Vagina (tissue), 2 donors: ENCODE measurements around the gene RRP8. TPM values are rescaled to one million over a fixed set of nuclear protein-coding genes. Genes with fewer than 3 reads are reported as not detected.

Experiments
- DNase-seq, 2 donors: peaks; one replicate each; pipeline ENCODE4 v3.0.0-alpha.2; 2017; ENCODE audit errors: extremely low spot score in 2 of 2
- H3K27ac ChIP-seq: fragments of 200-600 bp; sonication (generic); one replicate; pipeline ENCODE4 v1.5.1; 2019
- H3K27me3 ChIP-seq: fragments of 200-600 bp; sonication (generic); one replicate; pipeline ENCODE4 v1.5.1; 2019
- H3K36me3 ChIP-seq, 2 donors: fragments of 200-600 bp; sonication (generic); one replicate each; pipeline ENCODE4 v1.5.1; 2017 to 2019
- H3K4me1 ChIP-seq: fragments of 200-600 bp; sonication (generic); one replicate; pipeline ENCODE4 v1.5.1; 2019
- H3K4me3 ChIP-seq, 2 donors: fragments of 200-600 bp; sonication (generic); 1 replicate in 1 of 2; 2 replicates in 1 of 2; pipeline ENCODE4 v1.5.1; 2016 to 2019
- H3K9me3 ChIP-seq: fragments of 200-600 bp; sonication (generic); one replicate; pipeline ENCODE4 v1.5.1; 2019
- CTCF ChIP-seq, 3 experiments: fragments of 450-650 bp in 2 of 3; fragments of 200-600 bp in 1 of 3; sonication (generic) in 1 of 3; IDR thresholded peaks; one replicate each; pipeline ENCODE4 v1.5.1; 2017 to 2019; ENCODE audit warnings: antibody characterized with exemption in 3 of 3, mild to moderate bottlenecking in 2 of 3, moderate library complexity in 2 of 3
- POLR2A ChIP-seq, 2 donors: fragments of 450-650 bp; IDR thresholded peaks; one replicate each; pipeline ENCODE4 v1.6.1; 2017; ENCODE audit warnings: antibody characterized with exemption in 2 of 2, mild to moderate bottlenecking in 2 of 2, moderate library complexity in 2 of 2
- POLR2AphosphoS5 ChIP-seq, 2 donors: sonication (generic); formaldehyde crosslinking; IDR thresholded peaks; one replicate each; pipeline ENCODE4 v1.9.0; 2017; ENCODE audit warnings: antibody characterized with exemption in 2 of 2, mild to moderate bottlenecking in 2 of 2, low read depth in 1 of 2; ENCODE audit not compliant: insufficient read depth in 1 of 2
- intact Hi-C: fragments of 100-400 bp; cut with DNase I; formaldehyde crosslinking; loops from one replicate; pipeline ENCODE4 v1.15.1; 2023
- total RNA-seq: library from RNA; depleted of rRNA; stranded (reverse); fragments of >200 nt; gene quantifications from one replicate; pipeline ENCODE4 v1.2.3, GENCODE V29; 2016

Gene RRP8
- total RNA-seq, 1 donor from 2014 or later = 10.3 TPM

GRCh38 chr11:6632116-6633073 lies 29.0 kb upstream of the RRP8 start:
- intact Hi-C loops = no loop called here
- TF ChIP-seq POLR2A (IDR thresholded peaks at IDR 0.05) = no peak
- TF ChIP-seq POLR2AphosphoS5 (IDR thresholded peaks at IDR 0.05; ENCODE audit: insufficient read depth in 1 of 2, low read depth in 1 of 2) = no peak
- no peak for TF ChIP-seq CTCF (IDR thresholded peaks at IDR 0.05)
- no peaks in the 10 kb centered on the region for H3K9me3 ChIP-seq
- no peak overlapping the region for H3K4me3 ChIP-seq
- H3K27me3 ChIP-seq = no peaks in the 10 kb centered on the region
- H3K4me1 ChIP-seq = peaks cover 24% of the 10 kb centered on the region
- DNase-seq = no peak
- peaks cover 0 to 33% of the 10 kb centered on the region in 2 donors for H3K36me3 ChIP-seq
- H3K27ac ChIP-seq = no peak overlapping the region

- H3K9me3 ChIP-seq = no peaks in the 10 kb centered on the region
- TF ChIP-seq POLR2AphosphoS5 (IDR thresholded peaks at IDR 0.05; ENCODE audit: insufficient read depth in 1 of 2, low read depth in 1 of 2) (no peak), CTCF (IDR thresholded peaks at IDR 0.05) (no peak), POLR2A (IDR thresholded peaks at IDR 0.05) (no peak)
- peaks cover 0 to 42% of the 10 kb centered on the region in 2 donors for H3K36me3 ChIP-seq
- peaks cover 18% of the 10 kb centered on the region for H3K4me1 ChIP-seq
- intact Hi-C loops = no loop called here
- no peaks in the 10 kb centered on the region for H3K27me3 ChIP-seq
- DNase-seq = no peak
- no peak overlapping the region for H3K4me3 ChIP-seq
- no peak overlapping the region for H3K27ac ChIP-seq
These were observed 28.0 kb upstream of the RRP8 start for GRCh38 chr11:6631361-6631890.

GRCh38 chr11:6630632-6631291 lies 27.3 kb upstream of the RRP8 start:
- peaks cover 0 to 48% of the 10 kb centered on the region in 2 donors for H3K36me3 ChIP-seq
- intact Hi-C loops = no loop called here
- no peak for DNase-seq
- TF ChIP-seq POLR2A (IDR thresholded peaks at IDR 0.05) (no peak), POLR2AphosphoS5 (IDR thresholded peaks at IDR 0.05; ENCODE audit: insufficient read depth in 1 of 2, low read depth in 1 of 2) (no peak), CTCF (IDR thresholded peaks at IDR 0.05) (no peak)
- peaks cover 11% of the 10 kb centered on the region for H3K4me1 ChIP-seq
- H3K9me3 ChIP-seq = no peaks in the 10 kb centered on the region
- no peak overlapping the region for H3K27ac ChIP-seq
- H3K4me3 ChIP-seq = no peak overlapping the region
- H3K27me3 ChIP-seq = no peaks in the 10 kb centered on the region

GRCh38 chr11:6629892-6630631 lies 26.6 kb upstream of the RRP8 start:
- DNase-seq = no peak
- no peak for TF ChIP-seq POLR2A (IDR thresholded peaks at IDR 0.05)
- TF ChIP-seq CTCF (IDR thresholded peaks at IDR 0.05) = no peak
- no peak for TF ChIP-seq POLR2AphosphoS5 (IDR thresholded peaks at IDR 0.05; ENCODE audit: insufficient read depth in 1 of 2, low read depth in 1 of 2)
- Histone ChIP-seq H3K4me3 (no peak overlapping the region), H3K27me3 (no peaks in the 10 kb centered on the region), H3K4me1 (peaks cover 4% of the 10 kb centered on the region), H3K27ac (no peak overlapping the region), H3K9me3 (no peaks in the 10 kb centered on the region), H3K36me3 (peaks cover 0 to 54% of the 10 kb centered on the region in 2 donors)
- intact Hi-C loops = no loop called here
